ENCODE data around the gene NMD3.

Gene NMD3

GRCh38 chr3:161220850-161221753, at the start of gene NMD3:
Gene NMD3 (plus strand): TSS chr3:161221311. CDS start chr3:161222014, 703 bp downstream.
- peak; percentile 90 for DNase-seq (ENCODE audit: low read depth)

- peak; percentile 21 for DNase-seq (ENCODE audit: low read depth)
Measured at GRCh38 chr3:161171639-161172552, 49.2 kb upstream of the NMD3 start.

GRCh38 chr3:161175506-161175905, 45.6 kb upstream of the NMD3 start:
- no peak for DNase-seq (ENCODE audit: low read depth)

GRCh38 chr3:161177991-161178390, 43.1 kb upstream of the NMD3 start:
- no peak for DNase-seq (ENCODE audit: low read depth)

- DNase-seq (ENCODE audit: low read depth) = peak; percentile 57
Measured at GRCh38 chr3:161181371-161181770, 39.7 kb upstream of the NMD3 start.

- no peak for DNase-seq (ENCODE audit: low read depth)
Measured at GRCh38 chr3:161187046-161187445, 34.1 kb upstream of the NMD3 start.

- no peak for DNase-seq (ENCODE audit: low read depth)
Measured at GRCh38 chr3:161197855-161198850, 23.0 kb upstream of the NMD3 start.

- no peak for DNase-seq (ENCODE audit: low read depth)
Measured at GRCh38 chr3:161199926-161200325, 21.2 kb upstream of the NMD3 start.

- DNase-seq (ENCODE audit: low read depth) = no peak
Measured at GRCh38 chr3:161203485-161204098, 17.5 kb upstream of the NMD3 start.

GRCh38 chr3:161208931-161209330, 12.2 kb upstream of the NMD3 start:
- no peak for DNase-seq (ENCODE audit: low read depth)

- DNase-seq (ENCODE audit: low read depth) = no peak
Measured at GRCh38 chr3:161212171-161212771, 8.8 kb upstream of the NMD3 start.

- peak; percentile 46 for DNase-seq (ENCODE audit: low read depth)
Measured at GRCh38 chr3:161212906-161213305, 8.2 kb upstream of the NMD3 start.

- no peak for DNase-seq (ENCODE audit: low read depth)
Measured at GRCh38 chr3:161213644-161214043, 7.5 kb upstream of the NMD3 start.

- DNase-seq (ENCODE audit: low read depth) = no peak
Measured at GRCh38 chr3:161215185-161215584, 5.9 kb upstream of the NMD3 start.

GRCh38 chr3:161217496-161217895, 3.6 kb upstream of the NMD3 start:
- DNase-seq (ENCODE audit: low read depth) = peak; percentile 41

- DNase-seq (ENCODE audit: low read depth) = no peak
Measured at GRCh38 chr3:161219495-161219894, 1.6 kb upstream of the NMD3 start.

GRCh38 chr3:161221806-161222600, 892 bp downstream of the NMD3 start:
- no peak for DNase-seq (ENCODE audit: low read depth)

- DNase-seq (ENCODE audit: low read depth) = no peak
Measured at GRCh38 chr3:161222662-161223061, 1.6 kb downstream of the NMD3 start.

- DNase-seq (ENCODE audit: low read depth) = no peak
Measured at GRCh38 chr3:161224786-161225185, 3.7 kb downstream of the NMD3 start.
